GDM1 (cell line): Measurements from ENCODE around the gene PDE7B.

Experiments used
- DNase-seq: peaks from one replicate; lab custom pipeline; 2025; lab: John Stamatoyannopoulos, UW

Gene PDE7B

DNA sequence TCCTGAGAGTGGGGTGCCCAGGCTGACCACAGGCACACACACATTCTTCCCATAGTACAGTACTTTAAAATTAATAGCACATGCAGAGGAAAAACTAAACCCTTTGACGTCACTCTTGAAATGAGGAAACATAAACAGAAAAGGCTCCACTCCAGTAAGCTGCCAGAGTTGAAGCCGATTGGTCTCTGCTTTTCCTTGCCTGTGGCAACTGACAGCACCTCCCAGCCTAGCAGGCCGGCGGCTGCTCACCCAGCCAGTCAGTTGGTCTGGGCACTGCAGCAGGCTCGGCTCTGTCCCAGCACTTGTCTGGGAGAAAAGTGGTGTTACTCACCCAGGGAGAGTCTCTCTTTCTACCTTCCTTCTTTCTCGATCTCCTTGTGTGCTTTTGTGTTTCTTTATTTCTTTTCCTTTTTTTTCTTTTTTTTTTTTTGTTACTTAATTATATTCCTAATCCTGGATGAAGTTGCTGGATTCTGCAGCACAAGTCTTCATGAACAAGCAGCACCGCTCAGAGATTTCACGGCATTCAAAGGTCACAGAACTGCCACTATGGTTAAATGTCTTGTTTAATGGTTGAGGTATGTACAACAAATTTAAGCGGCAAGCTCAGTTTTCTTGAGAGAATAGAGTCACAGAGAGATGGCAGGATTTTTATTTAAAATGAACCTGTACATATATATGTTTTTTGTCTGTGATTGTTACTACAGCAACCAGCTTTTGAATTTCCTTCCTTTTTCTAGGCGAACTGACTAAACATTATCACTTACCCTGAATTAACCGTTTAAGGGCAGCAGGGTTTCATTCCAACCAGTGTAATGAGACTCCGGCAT lies at the start of gene PDE7B:
TSS of gene PDE7B (plus strand) at position 260 of the 830 bp plus-strand sequence.
- DNase-seq = peak; percentile 25

DNA sequence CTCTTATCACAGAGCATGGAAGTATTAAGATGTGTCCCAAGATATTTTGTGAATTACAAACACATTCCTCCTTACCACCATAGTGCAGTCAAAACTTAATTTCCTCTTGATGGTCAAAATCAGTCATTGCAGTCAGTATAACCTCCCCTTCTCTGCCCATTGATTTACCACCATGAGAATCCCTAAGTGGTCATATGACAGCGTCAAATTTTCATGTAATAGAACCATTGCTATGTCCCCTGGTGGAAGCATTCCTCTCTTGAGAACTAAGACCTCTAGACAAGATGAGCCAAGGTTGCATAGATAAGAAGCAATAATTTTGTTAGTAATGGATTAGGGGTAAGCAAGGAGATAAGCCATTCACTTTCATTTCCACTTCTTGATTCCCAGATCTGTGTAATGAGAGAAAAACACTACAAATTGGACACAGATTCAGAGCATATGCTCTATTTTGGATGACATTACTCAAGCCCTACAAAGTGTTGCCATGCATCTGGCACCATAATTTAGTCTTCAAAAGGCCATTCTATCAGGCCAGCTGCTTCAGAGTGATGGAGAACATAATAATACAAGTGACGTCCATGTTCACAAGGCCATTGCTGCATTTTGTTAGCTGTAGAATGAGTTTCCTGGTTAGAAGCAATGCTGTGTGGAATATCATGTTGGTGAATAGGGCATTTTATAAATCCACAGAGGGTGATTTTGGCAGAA lies 49.6 kb upstream of the PDE7B start:
- no peak for DNase-seq

DNA sequence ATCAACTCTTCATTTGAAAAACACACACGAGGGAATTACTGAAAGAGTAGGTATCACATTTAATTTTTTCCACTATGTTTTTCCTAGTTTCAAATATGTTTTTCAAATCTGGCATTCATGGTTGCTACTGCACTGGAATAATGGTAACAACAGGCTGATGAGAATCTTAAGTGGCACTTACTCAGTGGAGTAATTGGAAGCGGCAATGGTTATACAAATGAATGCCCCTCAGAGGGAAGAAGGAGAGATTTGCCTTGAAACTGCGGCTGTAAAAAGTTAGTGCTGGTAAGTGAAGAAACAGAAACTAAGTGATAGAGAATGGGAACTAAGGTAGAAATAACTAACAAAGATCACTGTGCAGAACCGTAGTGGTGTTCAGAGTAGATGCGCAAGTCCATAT lies 41.0 kb upstream of the PDE7B start:
- DNase-seq = no peak

DNA sequence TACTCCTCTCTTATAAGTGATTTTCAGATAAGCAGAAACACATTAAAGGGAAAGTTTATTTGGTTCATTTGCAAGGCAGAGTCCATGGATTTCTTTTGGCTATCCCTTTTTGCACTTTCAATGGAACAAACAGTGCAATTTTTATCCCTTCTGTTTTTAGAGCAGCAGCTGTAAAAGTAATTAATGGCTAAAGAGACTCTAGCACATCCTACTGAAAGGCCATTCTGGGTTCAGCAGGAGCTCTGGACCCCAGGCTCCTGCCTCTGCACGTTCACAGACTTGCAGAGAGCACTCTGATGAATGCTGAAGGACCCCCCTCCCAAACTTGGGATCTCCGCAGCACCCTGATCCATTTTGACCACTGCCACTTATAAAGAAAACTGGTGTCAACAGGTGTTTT lies 40.3 kb upstream of the PDE7B start:
- no peak for DNase-seq

DNA sequence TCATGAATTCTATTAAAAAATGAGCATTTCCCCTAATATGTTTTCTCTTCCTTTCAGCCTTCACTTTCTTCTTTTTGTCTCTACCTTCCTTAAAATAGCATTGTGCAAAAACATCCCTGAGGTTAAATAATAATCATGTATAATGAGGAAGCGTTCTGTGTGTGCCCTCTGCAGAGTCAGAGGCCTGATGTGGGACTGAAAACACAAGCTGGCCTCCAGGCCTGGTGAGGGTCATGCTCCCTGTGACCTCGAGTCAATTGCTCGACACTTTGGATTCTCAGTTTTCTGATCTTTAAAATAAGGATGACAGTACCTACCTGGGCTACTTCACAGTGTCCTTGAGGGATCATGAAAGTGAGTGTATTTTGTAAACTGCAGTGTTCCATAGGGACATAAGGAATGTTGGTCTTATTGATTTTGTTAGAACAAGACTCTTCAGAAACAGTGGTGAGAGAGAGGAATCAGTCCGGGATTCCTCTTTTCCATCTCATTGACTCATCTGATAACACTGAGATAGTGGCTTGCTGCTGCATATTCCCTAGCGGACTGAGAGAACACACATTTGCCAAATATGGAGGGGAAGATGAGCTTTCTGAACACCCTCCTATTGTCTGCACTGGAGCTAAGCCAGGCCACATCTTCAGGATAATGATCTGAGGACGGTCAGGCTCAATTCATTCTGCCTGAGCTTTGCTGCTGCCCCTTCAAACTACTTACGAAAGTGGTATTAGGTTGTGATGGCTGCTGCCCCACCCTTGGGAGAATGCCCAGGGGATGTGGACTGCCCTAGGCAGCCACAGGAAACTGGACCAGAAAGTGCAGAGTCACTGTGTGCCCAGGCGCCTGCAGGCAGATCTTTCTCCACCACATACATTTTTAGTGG lies 39.6 kb upstream of the PDE7B start:
- DNase-seq = no peak

DNA sequence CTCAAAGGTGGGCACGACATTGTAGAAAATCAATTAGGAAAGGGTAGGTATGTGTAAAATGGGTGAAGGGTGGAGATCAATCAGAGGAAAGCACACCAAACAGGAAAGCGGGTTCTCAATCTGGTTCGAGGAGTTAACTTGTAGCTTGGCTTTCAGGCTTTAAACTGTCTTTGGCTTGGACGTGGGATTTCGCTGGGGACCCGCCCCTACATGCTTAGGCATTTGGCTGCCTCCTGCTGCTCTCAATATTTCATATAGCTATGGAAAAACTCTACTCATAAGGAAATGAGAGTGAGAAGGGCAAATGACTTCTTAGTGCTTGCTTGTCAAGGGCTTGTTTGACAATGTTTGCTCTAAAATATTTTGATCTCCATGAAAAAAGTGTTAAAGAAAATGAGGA lies 38.1 kb upstream of the PDE7B start:
- no peak for DNase-seq

DNA sequence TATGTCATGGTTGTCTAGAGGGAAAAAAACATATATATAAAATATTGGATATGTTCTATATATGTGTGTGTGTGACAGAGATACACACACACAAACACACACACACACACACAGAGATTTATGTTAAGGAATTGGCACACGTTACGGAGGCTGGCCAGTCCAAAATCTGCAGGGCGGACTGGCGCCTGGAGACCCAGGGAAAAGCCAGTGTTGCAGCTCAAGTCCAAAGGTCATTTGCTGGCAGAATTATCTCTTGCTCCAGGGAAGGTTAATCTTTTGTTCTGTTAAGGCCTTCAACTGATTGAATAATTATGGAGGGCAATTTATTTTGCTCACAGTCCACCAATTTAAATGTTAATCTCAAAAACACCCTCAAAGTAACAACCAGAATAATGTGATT lies 37.5 kb upstream of the PDE7B start:
- no peak for DNase-seq

DNA sequence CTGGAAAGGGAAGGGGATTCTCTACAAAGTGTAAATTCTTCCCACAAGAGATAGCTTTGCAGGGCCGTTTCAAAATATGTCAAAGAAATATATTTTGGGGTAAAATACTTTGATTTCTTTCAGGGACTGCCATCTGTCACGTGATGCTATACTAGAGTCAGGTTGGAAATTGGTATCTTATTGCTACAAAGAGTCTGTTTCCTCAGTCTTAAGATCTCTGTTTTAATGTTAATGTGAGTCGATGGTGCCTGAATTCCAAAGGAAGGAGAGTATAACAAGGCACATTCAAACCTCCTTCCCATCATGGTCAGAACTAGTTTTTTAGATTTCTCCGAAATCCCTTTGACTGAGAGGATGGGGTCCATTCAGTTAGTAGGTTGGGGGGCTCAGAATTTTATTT lies 36.3 kb upstream of the PDE7B start:
- no peak for DNase-seq

DNA sequence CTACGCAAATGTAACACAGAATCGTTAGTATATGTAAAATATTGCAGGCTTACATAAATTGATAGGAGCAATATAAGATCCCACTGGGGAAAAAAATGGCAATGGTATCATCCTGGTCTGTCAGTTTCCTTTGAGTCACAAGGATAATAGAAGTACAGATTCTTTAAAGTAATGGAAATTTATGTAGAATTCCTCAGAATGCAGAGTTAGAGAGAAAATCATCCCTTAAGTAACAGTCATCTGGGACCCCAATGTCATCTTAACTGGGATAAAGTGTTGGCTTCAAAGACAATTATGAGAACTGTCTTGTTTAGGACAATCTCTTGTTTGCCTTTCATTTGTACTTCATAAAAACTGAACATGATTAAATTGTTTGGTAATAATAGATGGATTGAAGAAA lies 34.5 kb upstream of the PDE7B start:
- DNase-seq = no peak

DNA sequence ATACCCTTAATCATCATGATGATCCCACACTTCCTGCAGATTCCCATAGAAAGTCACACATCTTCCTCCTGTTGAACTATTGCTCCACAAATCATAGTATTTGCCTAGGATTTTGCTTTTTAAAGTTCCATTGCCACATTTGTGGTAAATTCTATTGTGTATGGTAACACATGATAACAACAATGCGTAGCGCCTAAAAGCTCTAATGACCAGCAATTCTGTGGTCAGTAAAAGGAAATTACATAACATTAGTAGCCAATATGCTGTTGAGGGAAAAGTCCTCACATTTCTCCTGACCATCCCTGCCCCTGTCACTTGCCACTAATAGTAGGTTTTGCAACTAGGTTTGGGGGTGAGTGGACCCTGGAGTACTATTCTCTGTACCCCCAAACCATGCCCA lies 31.8 kb upstream of the PDE7B start:
- no peak for DNase-seq

DNA sequence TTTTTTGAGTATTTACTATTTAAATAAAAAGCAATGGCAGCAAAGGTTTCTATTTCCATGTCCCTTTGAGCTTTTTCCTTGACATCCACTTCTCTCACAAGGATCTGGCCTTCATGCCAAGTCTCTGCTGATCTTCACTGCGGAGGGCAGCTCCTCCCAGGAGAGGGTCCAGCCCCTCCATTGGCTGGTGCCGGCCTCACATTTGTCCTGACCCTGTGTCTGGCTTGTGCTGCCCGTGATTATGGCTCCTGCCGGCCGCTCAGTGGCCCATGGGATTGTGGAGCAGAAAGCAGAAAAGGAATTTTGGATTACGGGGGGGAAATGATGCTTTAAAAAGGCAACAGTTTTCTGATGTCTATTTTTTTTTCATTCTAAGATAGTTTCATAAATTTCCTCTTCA lies 31.2 kb upstream of the PDE7B start:
- DNase-seq = no peak

DNA sequence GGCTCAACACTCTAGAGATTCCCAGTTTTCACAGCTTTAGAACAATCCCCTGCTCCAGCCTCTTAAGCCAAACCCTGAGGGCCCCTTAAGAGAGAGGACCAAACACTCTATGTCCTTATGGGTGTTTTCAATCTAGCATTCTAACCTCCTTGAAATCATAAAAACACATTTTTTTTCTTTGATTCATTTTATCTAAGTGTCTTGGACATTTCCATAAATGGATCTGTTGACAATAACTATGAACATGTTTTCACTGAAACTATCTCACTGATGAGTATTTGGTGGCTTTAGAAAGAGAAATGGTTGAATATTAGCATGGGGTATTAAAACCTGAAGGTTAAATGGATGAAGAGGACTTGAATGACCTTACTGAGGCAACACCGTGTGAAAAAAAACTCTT lies 27.6 kb upstream of the PDE7B start:
- no peak for DNase-seq

DNA sequence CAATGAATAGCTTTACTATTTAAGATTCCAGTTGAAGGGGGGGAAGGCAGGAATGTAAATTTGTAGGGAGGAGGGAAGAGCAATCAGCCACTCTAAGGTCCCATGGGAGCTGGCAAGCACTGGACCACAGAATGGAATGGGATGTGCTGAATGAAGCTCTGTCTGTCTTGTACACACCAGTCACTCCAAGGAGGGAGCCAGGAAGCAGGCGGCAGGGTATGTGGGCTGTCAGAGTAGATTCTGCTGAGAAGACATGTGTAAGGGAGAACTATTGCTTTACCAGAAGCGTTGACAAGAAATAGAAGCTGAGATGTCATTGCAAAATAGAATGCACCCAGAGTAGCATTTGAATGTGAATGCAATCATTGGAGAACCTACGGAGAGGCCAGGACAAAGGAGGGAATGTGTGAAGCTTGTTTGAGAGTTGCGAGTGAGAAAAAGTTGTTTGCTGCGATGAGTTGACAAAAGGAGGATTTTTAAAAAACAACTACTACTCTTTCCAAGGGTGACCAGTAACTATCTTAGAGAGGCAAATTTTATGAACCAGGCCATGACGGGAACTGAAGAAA lies 25.2 kb upstream of the PDE7B start:
- no peak for DNase-seq

DNA sequence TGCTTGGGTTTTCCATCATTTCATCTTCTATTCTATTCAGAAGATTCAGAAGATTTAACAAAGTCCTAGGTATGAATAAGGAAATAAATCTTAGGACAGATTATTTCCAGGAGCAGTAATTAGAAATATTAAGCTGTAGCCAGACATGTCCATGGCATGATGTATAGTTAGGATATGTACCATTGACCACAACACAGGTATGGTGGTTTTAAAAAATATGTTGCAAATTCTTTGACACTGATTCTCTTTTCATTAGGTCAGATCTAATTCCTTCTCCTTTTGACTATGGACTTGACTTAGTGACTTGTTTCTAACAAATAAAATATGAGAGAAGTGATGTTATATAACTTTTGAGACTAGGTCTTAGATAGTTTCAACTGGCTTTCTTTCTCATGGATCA lies 23.5 kb upstream of the PDE7B start:
- DNase-seq = no peak

DNA sequence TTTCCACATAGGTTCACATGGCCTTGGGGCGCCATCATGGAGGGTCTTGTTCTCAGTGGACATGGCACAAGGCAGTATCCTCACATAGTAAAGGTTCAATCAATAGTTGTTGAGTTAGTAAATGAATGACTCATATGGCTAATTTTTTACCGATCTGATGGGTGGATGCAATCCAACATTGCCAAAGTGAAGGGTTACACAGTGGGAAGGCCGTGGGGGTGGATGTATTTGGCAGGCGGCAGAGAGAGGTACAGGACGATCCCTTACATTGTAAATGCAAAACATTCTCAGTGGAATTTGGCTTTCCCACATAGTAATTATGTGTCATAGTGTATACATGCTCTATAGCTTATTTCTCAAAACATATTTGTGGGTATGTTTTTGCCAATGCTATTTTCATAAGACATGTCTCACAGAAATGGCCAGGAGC lies 21.0 kb upstream of the PDE7B start:
- DNase-seq = no peak

DNA sequence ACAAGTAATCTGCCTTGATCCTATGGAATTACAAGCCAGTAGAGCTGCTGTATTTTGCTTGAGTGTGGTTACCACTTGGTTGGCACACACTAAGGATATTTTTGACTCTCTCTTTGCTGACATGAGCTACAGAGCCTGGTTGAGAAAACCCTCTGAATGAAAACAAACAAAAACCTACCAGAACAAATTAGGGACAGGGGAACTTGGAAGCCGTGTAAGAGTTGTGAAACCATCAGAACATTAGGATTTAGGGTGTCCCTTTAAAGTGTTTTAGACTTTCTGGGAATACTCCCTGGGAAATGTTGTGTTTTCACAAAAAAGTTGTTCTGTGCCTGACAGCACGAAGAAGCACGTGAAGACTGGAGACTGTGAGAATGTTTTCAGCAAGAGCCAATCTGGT lies 20.5 kb upstream of the PDE7B start:
- no peak for DNase-seq

DNA sequence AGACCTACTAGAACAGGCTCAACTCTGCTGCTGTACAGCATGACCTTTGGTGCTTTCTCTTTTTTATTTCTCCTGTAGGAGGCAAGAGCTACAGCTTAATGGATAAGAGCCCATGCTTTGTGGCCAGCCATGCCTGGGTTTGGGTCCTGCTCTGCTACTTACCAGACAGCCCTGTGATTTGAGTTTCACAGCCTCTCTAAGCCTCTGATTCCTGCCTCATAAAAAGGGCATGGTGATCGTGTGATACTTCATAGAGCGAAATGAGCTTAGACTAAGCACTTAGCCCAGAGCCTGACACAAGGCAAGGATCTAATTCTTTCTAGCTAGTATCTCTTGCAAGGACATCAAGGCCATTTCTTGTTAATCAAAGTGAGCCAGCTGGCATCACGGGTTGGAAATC lies 19.3 kb upstream of the PDE7B start:
- DNase-seq = no peak

DNA sequence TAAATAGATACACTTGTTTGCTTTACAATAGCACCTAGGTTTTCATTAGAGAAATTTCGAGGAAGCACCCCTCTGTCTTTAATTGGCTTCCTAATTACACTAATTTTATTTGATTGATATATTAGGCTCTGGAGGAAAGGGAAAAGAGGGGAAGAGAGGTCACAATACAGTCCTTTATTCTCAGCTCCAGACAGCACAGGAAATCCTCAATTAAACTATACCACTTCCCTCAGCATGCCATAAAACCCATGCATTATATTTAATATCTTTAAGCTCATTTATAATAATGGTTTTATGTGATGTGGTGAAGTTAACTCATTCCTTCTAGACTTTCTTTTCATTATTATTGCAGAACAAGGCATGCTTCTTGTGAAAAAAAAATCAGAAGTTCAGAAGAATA lies 17.7 kb upstream of the PDE7B start:
- no peak for DNase-seq

DNA sequence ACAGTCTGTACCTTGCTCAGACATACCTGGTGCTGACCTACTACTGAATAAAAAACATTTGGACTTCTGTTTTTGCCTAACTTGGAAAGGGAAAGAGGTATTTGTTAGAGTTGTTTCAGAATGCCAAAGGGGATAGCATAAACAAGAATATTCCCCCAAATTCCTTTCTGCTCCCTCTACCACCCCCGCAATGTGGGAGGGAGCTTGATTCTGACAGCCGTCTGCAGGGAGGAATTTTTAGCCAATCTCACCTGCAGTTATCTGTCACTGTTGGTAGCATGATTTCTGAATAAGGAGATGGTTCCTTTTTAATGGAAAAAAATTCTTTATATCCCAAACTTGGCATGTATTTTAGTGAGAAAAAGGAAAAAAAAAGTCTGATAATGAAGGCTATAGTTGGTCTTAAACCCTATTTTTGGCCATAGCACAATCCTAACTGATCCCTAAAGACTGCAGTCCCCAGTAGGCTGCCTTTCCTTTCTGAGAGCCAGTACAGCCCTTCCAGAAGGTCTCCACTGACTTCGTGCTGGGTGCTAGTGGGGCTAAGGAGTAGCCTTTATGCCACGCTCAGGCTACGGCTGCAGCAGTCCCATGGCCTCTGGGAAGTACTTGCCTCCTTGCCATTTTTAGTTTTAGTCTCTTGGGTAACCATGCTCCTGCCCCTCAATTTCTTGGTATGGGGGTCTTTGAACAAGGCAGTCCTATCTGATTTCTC lies 13.6 kb upstream of the PDE7B start:
- DNase-seq = no peak

DNA sequence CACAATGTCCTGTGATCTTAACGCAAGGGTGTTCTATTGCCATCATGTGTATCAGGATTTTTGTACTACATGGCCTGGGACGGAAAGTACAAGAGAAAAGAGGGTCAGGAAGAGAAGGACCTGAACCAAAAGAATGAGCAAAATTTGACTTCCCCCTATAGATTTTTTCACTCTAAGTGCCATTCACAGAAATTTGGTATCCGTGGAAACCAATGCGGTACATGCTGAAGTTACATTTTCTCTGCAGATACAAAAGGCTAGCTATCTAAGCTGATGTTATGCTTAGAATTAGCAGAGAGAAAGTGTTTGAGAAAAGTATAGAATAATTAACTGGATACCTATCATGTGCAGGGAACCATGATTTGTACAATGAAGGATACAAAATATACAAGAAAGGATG lies 12.4 kb upstream of the PDE7B start:
- no peak for DNase-seq

DNA sequence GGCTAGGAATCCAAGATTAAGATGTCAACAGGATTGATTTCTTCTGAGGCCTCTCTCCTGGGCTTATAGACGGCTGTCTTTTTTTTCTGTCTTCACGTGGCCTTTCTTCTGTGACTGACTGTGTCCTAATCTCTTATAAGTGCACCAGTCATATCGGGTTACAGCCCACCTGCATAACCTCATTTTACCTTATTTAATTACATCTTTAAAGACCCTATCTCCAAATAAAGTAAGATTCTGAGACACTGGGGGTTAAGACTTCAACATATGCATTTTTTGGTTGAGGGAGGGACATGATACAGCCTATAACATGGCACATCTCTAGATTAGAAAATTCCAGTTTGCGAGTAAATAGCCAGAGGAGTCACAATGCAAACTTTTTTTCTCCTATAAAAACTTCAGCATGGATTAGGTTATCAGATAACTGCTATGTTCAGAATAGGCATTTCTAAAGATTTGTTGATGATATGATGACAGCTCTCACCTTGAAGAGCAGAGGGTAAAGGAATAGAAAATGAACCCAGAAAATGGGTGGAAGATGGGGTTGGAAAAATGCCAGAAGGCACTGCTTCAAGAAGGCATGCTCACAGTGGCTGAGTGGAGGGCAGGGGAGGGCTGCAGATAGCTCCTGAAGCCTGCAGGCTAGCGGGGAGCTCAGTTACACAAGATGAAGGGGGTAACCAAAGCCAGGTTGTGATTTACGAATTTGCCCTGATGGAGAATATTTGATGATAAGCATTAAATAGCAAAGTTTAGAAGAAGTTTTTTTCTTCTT lies 8.7 kb upstream of the PDE7B start:
- DNase-seq = no peak
